Neuron (in vitro differentiated cells): ENCODE measurements around the gene MSRB1.

Experiments
- H2AFZ ChIP-seq: one replicate; pipeline ENCODE4 v1.6.1; 2013; ENCODE audit warnings: low read depth, mild to moderate bottlenecking, inconsistent platforms, low read length, moderate library complexity
- H3K27me3 ChIP-seq: one replicate; pipeline ENCODE4 v1.6.1; 2013; ENCODE audit warnings: low read length; ENCODE audit not compliant: insufficient read depth
- H3K36me3 ChIP-seq: one replicate; pipeline ENCODE4 v1.6.1; 2013; ENCODE audit warnings: low read length; ENCODE audit not compliant: insufficient read depth
- H3K4me1 ChIP-seq: one replicate; pipeline ENCODE4 v1.6.1; 2013; ENCODE audit warnings: low read length; ENCODE audit not compliant: insufficient read depth
- H3K4me3 ChIP-seq: 2 replicates; pipeline ENCODE4 v1.5.1; 2013; ENCODE audit warnings: mild to moderate bottlenecking, low read length, moderate library complexity
- H3K9me3 ChIP-seq: one replicate; pipeline ENCODE4 v1.6.1; 2013; ENCODE audit warnings: low read length

MSRB1 gene

GRCh38 chr16:1918351-1919326, 24.4 kb downstream of the MSRB1 start, which contains the start of gene HS3ST6:
TSS of gene HS3ST6 (minus strand) at chr16:1918415. CDS start at chr16:1918323, 92 bp downstream.
- Histone ChIP-seq H3K36me3 (no peaks in the 10 kb centered on the region), H3K4me1 (peaks cover 9% of the 10 kb centered on the region), H3K27me3 (peaks cover 79% of the 10 kb centered on the region), H3K9me3 (no peaks in the 10 kb centered on the region), H3K4me3 (peak within 1 kb of the TSS; percentile 36), H2AFZ (no peak within 1 kb of the TSS)

DNA sequence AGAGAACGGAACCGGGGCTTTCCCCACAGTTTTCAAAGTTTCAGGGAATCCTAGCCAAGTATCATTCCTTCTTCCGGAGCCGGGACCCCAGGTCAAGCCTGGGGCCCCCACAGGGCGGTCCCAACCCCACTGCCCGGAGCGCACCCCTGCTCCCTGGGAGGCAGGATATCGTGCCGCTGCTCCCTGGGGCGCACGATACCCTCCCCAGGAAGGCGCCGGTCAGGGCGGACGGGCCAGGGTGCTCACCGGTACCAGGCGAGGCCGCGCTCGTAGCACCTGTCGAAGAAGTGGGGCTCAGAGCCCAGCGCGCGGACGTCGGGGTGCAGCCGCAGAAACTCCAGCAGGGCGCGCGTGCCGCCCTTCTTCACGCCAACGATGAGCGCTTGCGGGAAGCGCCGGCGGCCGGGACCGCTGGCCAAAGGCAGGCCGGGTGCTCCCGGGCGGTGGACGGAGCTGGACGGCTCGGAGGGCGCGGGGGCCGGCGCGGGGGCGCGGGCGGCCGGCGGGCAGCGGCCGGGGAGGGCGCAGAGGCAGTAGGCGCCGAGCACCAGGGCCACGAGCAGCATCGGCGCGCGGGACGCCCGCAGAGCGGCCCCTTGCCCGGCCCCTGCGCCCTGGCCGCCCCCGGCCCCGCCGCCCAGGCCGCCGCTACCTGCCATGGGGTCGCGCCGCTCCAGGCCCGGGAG, 25.2 kb downstream of the MSRB1 start:
- no peak overlapping the region for H2AFZ ChIP-seq
- no peak overlapping the region for H3K4me3 ChIP-seq
- H3K4me1 ChIP-seq, result peaks cover 9% of the 10 kb centered on the region
- H3K36me3 ChIP-seq, result no peaks in the 10 kb centered on the region
- H3K9me3 ChIP-seq, result no peaks in the 10 kb centered on the region
- H3K27me3 ChIP-seq, result peaks cover 78% of the 10 kb centered on the region

DNA sequence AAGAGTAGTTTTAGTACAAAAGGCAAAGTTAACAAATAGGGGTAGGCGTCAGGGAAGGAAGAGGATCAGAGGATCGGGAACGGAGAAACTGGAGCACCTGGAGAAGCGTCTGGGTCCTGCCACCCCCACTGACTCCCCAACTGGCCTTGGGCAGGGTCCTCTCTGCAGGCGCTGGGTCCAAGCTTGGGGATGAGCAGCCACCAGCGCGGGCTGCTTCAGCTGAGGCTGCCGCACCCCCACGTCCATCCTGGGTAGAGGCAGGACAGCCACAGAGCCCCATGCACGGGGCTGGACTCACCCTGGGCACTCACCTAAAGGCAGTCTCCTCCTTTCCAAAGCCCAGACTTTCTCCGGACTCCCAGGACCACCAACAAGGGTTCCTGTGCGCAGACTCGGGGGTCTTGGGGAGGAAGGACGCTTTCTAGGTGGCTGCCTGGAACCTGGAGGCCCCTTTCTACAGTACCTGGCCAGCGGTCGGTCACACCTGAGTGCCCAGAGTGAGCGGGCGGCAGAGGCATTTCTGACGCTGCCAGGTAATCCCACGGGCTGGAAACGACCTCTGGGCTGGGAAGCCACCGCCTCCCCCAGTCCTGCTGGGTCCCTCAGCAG, 25.8 kb downstream of the MSRB1 start:
- Histone ChIP-seq H3K4me1 (peaks cover 9% of the 10 kb centered on the region), H2AFZ (no peak overlapping the region), H3K27me3 (peaks cover 76% of the 10 kb centered on the region), H3K4me3 (no peak overlapping the region), H3K9me3 (no peaks in the 10 kb centered on the region), H3K36me3 (no peaks in the 10 kb centered on the region)

DNA sequence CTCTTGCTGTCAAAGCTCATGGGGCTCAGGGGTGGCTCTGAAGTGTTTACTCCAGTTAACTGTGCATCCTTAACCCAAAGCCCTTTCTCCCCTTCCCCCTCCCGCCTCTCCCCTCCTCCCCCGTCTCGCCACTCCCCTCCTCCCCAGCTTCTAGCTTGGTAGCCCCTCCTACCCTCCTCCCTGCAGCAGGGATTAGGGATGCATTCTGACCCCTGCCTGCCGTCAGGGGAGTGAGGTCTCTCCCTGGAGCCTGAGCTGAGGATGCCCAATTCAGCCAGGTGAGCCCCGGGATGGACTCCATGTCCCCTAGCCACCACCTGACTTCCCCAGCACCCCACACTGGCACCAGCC, 26.4 kb downstream of the MSRB1 start:
- peaks cover 76% of the 10 kb centered on the region for H3K27me3 ChIP-seq
- H3K36me3 ChIP-seq, result no peaks in the 10 kb centered on the region
- no peak overlapping the region for H3K4me3 ChIP-seq
- H3K4me1 ChIP-seq, result peaks cover 9% of the 10 kb centered on the region
- H3K9me3 ChIP-seq, result no peaks in the 10 kb centered on the region
- H2AFZ ChIP-seq, result no peak overlapping the region

DNA sequence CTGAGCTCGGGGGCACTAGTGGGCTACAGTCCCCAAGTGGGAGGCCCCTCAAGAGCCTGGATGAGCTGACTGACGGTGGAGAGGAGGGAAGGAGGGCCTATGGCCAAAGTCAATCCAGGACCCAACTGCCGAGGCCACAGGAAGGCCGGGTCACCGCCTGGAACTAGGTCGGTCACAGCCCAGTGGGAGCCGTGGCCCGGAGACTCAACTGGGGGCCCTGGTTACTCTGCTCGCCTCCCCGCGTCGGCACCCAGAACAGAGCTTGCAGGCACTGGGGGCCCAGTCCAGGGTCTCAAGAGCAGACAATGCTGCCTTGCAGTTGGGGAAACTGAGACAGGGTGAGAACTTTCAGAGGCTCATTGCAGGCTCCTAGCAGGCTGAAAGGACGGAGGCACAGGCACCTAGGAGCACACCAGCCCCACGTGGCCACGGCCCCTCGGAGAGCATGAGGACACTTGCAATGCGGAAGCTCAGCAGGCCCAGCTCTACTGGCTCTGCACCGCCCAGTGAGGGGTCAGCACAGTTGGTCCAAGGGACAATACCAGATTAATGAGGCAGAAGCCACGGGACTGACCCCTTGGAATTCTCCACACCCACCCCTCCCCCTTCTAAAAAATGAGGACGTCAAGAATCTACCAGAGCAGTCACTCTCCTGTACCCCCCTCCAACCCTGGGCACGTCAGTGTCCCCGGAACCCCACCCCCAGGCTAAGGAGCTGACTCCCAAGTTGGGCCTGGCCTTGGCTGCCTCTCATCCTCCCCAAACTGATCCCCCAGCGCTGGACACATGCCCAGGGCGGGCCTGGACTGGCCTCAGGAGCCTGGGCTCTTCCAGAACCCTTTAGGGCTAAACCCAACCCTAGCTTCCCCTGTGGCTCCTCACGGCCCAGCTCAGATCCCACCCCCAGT, 27.0 kb downstream of the MSRB1 start:
- peaks cover 9% of the 10 kb centered on the region for H3K4me1 ChIP-seq
- H3K27me3 ChIP-seq, result peaks cover 76% of the 10 kb centered on the region
- no peak overlapping the region for H2AFZ ChIP-seq

GRCh38 chr16:1914988-1915387, 28.0 kb downstream of the MSRB1 start:
- H3K4me3 ChIP-seq, result no peak overlapping the region
- no peaks in the 10 kb centered on the region for H3K36me3 ChIP-seq
- H3K27me3 ChIP-seq, result peaks cover 70% of the 10 kb centered on the region
- H3K4me1 ChIP-seq, result peaks cover 9% of the 10 kb centered on the region
- no peak overlapping the region for H2AFZ ChIP-seq
- no peaks in the 10 kb centered on the region for H3K9me3 ChIP-seq

More for the DNA sequence above, 27.0 kb downstream of the MSRB1 start:
- Histone ChIP-seq H3K36me3 (no peaks in the 10 kb centered on the region), H3K9me3 (no peaks in the 10 kb centered on the region), H3K4me3 (no peak overlapping the region)

GRCh38 chr16:1914084-1914608, 28.9 kb downstream of the MSRB1 start:
- Histone ChIP-seq H3K27me3 (peaks cover 67% of the 10 kb centered on the region), H3K9me3 (no peaks in the 10 kb centered on the region), H2AFZ (no peak overlapping the region), H3K36me3 (no peaks in the 10 kb centered on the region), H3K4me1 (peaks cover 7% of the 10 kb centered on the region), H3K4me3 (no peak overlapping the region)

DNA sequence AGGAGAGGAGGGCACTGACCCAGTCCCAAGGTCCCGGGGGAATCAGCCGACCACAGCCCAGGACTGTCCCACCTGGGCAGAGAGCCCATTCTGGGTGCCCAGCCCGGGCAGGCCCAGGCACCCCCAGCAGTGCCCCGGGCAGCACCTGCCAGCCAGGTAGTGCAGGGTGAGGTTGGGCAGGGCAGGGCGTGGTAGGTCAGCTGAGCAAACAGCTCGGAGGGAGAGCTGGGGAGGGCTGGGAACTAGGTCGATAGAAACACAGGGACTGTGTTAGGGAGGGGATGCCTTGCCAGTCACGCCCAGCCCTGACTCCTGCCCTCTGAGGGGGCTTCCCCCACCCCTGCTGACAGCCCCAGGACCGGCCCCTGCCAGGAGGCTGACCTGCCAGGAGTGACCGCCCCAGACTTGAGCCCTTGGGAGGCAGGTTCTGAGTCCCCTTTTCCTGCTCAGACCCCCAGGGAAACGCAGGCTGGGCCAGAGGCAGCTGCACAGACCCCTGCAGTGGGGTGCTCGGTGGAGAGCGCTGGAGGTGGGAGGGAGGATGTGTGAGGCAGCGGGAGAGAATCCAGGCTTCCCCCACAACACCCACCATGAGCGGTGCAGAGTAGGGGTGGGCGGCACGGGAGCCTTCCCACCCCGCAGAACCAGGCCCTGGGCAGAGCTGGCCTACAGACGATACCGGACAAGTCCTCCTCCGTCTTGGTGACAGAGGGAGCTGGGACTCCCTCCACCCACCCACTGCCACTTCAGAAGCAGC, 29.5 kb downstream of the MSRB1 start:
- Histone ChIP-seq H2AFZ (no peak overlapping the region), H3K27me3 (peaks cover 67% of the 10 kb centered on the region), H3K36me3 (no peaks in the 10 kb centered on the region), H3K9me3 (no peaks in the 10 kb centered on the region), H3K4me1 (peaks cover under 1% of the 10 kb centered on the region), H3K4me3 (no peak overlapping the region)

- no peaks in the 10 kb centered on the region for H3K4me1 ChIP-seq
- H2AFZ ChIP-seq, result no peak overlapping the region
- H3K27me3 ChIP-seq, result peaks cover 71% of the 10 kb centered on the region
- H3K4me3 ChIP-seq, result no peak overlapping the region
- H3K36me3 ChIP-seq, result no peaks in the 10 kb centered on the region
- H3K9me3 ChIP-seq, result no peaks in the 10 kb centered on the region
Measured at GRCh38 chr16:1912215-1912543, 30.8 kb downstream of the MSRB1 start.

DNA sequence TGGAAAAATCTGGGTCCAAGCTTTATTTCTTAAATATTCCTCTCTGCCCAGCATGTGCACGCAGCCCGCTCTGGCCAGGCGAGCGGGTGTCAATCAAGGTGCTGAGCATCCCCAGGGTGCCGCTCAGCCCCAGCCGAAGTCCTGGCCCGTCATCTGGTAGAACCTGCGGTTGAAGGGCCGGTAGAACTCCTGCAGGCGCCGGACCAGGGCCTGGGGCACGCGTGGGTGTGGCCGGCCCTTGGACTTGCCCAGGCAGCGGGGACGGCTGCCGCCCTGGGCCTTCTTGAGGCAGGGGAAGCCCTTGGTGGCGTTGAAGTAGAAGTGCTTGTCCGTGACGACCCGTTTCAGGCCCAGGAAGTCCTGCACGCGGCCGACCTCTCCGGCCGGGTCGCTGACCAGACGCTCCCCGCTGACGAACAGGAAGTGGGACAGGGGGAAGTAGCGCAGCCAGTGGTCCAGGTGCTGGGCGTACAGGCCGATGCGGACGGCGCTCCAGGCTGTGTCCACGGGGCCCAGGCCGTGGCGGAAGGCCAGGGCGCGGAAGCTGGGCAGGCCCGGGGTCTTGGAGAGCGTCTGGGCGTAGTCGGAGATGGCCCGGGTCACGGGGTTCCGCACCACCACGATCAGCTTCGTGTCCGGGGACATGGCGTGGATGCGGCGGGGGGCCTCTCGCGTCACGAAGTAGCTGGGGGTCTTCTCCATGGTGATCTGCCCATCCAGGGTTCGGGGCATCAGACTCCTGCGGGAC, 31.4 kb downstream of the MSRB1 start:
- peaks cover 70% of the 10 kb centered on the region for H3K27me3 ChIP-seq
- no peak overlapping the region for H2AFZ ChIP-seq
- H3K9me3 ChIP-seq, result no peaks in the 10 kb centered on the region
- no peaks in the 10 kb centered on the region for H3K36me3 ChIP-seq
- no peaks in the 10 kb centered on the region for H3K4me1 ChIP-seq
- no peak overlapping the region for H3K4me3 ChIP-seq

DNA sequence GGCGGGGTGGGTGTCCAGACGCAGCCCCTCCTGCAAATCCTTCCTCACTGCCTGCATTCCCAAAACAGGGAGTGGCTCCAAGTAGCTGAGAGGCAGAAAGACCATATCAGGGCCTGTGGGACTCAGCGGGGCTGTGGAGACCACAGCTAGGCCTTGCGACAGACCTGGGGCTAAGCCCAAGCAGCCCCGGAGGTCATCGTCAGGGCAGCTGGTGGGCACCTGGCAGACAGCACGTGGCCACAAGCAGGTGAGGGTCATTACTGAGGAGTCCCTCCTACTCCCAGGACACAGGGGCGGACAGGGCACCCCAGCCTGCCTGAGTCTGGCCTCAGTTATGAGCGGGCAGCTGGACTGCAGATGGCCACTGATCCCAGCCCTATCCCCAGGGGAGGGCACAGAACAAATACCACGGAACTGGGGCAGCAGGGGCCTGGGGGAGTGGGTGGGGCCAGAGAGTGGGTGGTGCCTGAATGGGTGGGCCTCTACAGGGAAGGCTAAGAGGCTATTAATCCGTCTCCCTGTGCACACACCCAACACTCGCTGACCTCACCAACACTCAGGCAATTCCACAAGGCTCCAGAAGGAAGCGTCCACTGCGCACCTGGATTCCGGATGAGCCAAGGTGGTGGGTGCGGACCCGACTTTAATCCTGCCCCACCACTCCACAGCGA, 33.3 kb downstream of the MSRB1 start:
- Histone ChIP-seq H3K9me3 (no peaks in the 10 kb centered on the region), H3K27me3 (peaks cover 65% of the 10 kb centered on the region), H3K4me1 (no peaks in the 10 kb centered on the region), H2AFZ (no peak overlapping the region), H3K36me3 (no peaks in the 10 kb centered on the region), H3K4me3 (no peak overlapping the region)
